DND-41 (cell line): ENCODE measurements around the gene FLNA.

Experiments used
- EZH2 ChIP-seq: IDR thresholded peaks from 3 replicates; pipeline ENCODE4 v1.6.1; 2012; ENCODE audit warnings: borderline replicate concordance, low read depth, mild to moderate bottlenecking, moderate library complexity, low read length, inconsistent platforms; ENCODE audit not compliant: severe bottlenecking
- TF ChIP-seq, protein P1 (sequence below): IDR thresholded peaks from 2 replicates; pipeline ENCODE4 v1.5.1; 2012; ENCODE audit warnings: borderline replicate concordance, low read length, moderate library complexity, mild to moderate bottlenecking; ENCODE audit not compliant: poor library complexity, severe bottlenecking; ENCODE audit errors: extremely low read depth

- TF ChIP-seq, protein P1, sequence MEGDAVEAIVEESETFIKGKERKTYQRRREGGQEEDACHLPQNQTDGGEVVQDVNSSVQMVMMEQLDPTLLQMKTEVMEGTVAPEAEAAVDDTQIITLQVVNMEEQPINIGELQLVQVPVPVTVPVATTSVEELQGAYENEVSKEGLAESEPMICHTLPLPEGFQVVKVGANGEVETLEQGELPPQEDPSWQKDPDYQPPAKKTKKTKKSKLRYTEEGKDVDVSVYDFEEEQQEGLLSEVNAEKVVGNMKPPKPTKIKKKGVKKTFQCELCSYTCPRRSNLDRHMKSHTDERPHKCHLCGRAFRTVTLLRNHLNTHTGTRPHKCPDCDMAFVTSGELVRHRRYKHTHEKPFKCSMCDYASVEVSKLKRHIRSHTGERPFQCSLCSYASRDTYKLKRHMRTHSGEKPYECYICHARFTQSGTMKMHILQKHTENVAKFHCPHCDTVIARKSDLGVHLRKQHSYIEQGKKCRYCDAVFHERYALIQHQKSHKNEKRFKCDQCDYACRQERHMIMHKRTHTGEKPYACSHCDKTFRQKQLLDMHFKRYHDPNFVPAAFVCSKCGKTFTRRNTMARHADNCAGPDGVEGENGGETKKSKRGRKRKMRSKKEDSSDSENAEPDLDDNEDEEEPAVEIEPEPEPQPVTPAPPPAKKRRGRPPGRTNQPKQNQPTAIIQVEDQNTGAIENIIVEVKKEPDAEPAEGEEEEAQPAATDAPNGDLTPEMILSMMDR: peak; percentile 10
- TF ChIP-seq EZH2: no peak
Observed at GRCh38 chrX:154384284-154384892, 10.0 kb upstream of the FLNA start.
